Neutrophil (primary cell): ENCODE measurements around the gene TFCP2.

Source experiments
- H3K27ac ChIP-seq: fragments of 200-600 bp; sonication (generic); 2 replicates; pipeline ENCODE4 v1.5.1; 2016; ENCODE audit warnings: mild to moderate bottlenecking, moderate library complexity
- H3K27me3 ChIP-seq: fragments of 200-600 bp; sonication (generic); 2 replicates; pipeline ENCODE4 v1.6.0; 2016; ENCODE audit warnings: mild to moderate bottlenecking
- H3K36me3 ChIP-seq: fragments of 200-600 bp; sonication (generic); 2 replicates; pipeline ENCODE4 v1.5.1; 2017
- H3K4me1 ChIP-seq, 2 experiments: fragments of 200-600 bp in 1 of 2; sonication (generic) in 1 of 2; 1 replicate in 1 of 2; 2 replicates in 1 of 2; pipeline versions ENCODE4 v1.5.1 to v1.6.1; 2013 to 2016; ENCODE audit warnings: low read depth in 1 of 2, low read length in 1 of 2, mild to moderate bottlenecking in 1 of 2, moderate library complexity in 1 of 2; ENCODE audit not compliant: control insufficient read depth in 1 of 2, insufficient read depth in 1 of 2
- H3K4me3 ChIP-seq, 2 experiments: fragments of 200-600 bp in 1 of 2; sonication (generic) in 1 of 2; 1 replicate in 1 of 2; 2 replicates in 1 of 2; pipeline ENCODE4 v1.5.1; 2013 to 2016; ENCODE audit warnings: low read depth in 1 of 2, low read length in 1 of 2, mild to moderate bottlenecking in 1 of 2, moderate library complexity in 1 of 2
- H3K9me3 ChIP-seq: fragments of 200-600 bp; sonication (generic); 2 replicates; pipeline ENCODE4 v1.5.1; 2016
- CTCF ChIP-seq: fragments of 200-600 bp; sonication (generic); IDR thresholded peaks from 2 replicates; pipeline ENCODE4 v1.5.1; 2016; ENCODE audit warnings: antibody characterized with exemption

TFCP2 gene

DNA sequence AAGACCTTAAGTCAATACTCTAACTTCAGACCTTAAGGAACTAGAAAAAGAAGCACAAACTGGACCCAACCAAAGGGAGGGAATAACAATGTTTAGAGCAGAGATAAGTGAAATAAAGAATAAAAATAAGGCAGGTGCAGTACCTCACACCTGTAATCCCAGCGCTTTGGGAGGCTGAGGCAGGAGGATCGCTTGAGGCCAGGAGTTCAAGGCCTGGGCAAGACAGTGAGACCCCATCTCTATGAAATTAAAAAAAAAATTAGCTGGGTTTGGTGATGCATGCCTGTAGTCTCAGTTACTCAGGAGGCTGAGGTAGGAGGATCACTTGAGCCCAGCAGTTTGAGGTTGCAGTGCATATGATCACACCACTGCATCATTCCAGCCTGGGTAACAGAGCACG lies 9.1 kb downstream of the TFCP2 start:
- no peaks in the 10 kb centered on the region for H3K4me1 ChIP-seq
- no peak for TF ChIP-seq CTCF

DNA sequence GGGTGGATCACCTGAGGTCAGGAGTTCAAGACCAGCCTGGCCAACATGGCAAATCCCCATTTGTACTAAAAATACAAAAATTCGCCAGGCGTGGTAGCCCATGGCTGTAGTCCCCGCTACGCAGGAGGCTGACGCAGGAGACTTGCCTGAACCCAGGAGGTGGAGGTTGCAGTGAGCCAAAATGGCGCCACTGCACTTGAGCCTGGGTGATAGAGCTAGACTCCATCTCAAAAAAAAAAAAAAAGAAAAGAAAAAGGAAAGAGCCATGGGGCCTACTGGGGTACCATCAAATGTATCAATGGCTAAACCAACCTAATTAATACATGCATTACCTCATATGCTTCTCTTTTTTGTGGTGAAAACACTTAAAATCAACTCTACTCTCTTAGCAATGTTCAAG lies 10.7 kb downstream of the TFCP2 start:
- TF ChIP-seq CTCF = no peak
- H3K36me3 ChIP-seq = no peaks in the 10 kb centered on the region
- H3K9me3 ChIP-seq = no peaks in the 10 kb centered on the region
- H3K27ac ChIP-seq = no peak overlapping the region
- H3K27me3 ChIP-seq = no peaks in the 10 kb centered on the region
- H3K4me3 ChIP-seq = no peak overlapping the region
- H3K4me1 ChIP-seq = no peaks in the 10 kb centered on the region

More for the DNA sequence above, 9.1 kb downstream of the TFCP2 start:
- Histone ChIP-seq H3K27me3 (no peaks in the 10 kb centered on the region), H3K36me3 (no peaks in the 10 kb centered on the region), H3K27ac (no peak overlapping the region), H3K4me3 (no peak overlapping the region), H3K9me3 (no peaks in the 10 kb centered on the region)

GRCh38 chr12:51160814-51161459 lies 12.0 kb downstream of the TFCP2 start:
- Histone ChIP-seq H3K4me1 (no peaks in the 10 kb centered on the region), H3K27me3 (no peaks in the 10 kb centered on the region), H3K36me3 (no peaks in the 10 kb centered on the region), H3K9me3 (no peaks in the 10 kb centered on the region), H3K4me3 (no peak overlapping the region), H3K27ac (no peak overlapping the region)
- no peak for TF ChIP-seq CTCF

DNA sequence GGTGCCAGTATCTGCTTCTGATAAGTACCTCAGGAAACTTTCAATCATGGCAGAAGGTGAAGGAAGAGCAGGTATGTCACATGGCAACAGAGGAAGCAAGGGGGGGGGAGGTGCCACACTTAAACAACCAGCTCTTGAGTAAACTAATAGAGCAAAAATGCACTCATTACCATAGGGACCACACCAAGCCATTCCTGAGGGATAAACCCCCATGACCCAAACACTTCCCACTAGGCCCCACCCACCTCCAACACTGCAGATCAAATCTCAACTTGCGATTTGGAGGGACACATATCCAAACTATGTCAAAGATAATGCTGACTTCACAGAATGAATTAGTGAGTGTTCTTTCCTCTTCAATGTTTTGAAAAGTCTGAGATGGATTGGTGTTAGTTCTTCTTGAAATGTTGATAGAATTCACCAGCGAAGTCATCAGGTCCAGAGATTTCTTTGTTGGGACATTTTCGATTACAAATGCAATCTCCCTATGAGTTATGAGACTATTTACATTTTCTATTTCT lies 16.6 kb downstream of the TFCP2 start:
- no peak for TF ChIP-seq CTCF
- Histone ChIP-seq H3K4me3 (no peak overlapping the region), H3K4me1 (no peaks in the 10 kb centered on the region), H3K36me3 (no peaks in the 10 kb centered on the region), H3K27ac (no peak overlapping the region), H3K27me3 (no peaks in the 10 kb centered on the region), H3K9me3 (no peaks in the 10 kb centered on the region)

GRCh38 chr12:51152953-51153352 lies 20.0 kb downstream of the TFCP2 start:
- H3K9me3 ChIP-seq = no peaks in the 10 kb centered on the region
- no peak overlapping the region for H3K27ac ChIP-seq
- no peaks in the 10 kb centered on the region for H3K27me3 ChIP-seq
- H3K36me3 ChIP-seq = no peaks in the 10 kb centered on the region
- H3K4me1 ChIP-seq = no peaks in the 10 kb centered on the region
- TF ChIP-seq CTCF = no peak
- H3K4me3 ChIP-seq = no peak overlapping the region
